ENCODE data around the gene SHC3.

SHC3 gene

GRCh38 chr9:89032173-89032572 is 146.4 kb downstream of the SHC3 start:
- Histone ChIP-seq H2AFZ (ENCODE audit: low read length, unreplicated experiment) (no peak overlapping the region), H3K36me3 (ENCODE audit: insufficient read depth, low read length) (peaks cover 11% of the 10 kb centered on the region; the same call in 1 of the 2 replicates), H3K4me3 (ENCODE audit: low read depth, low read length) (no peak overlapping the region), H3K79me2 (ENCODE audit: control insufficient read depth, insufficient read depth, low read length, unreplicated experiment) (no peaks in the 10 kb centered on the region), H3K4me1 (ENCODE audit: control insufficient read depth, insufficient read depth, low read length, unreplicated experiment) (no peaks in the 10 kb centered on the region), H3K27ac (ENCODE audit: low read depth, low read length) (no peak overlapping the region), H3K27me3 (ENCODE audit: insufficient read depth, low read length) (no peaks in the 10 kb centered on the region)

DNA sequence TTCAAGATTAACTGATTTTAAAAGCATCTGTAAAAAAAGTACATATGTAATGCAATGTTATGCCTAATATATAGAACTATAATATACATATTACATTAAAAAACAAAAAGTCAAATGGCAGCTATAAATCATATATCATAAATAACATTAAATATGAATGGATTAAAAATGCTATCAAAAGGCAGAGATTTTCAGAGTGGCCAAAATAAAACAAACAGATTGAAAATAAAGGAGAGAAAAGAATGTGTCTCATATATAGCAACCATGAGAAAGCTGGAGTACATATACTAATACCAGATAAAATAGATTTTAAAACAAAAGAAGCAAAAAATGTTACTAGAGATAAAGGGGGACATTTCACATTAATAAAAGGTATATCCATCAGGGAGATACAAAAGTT is 148.8 kb downstream of the SHC3 start:
- Histone ChIP-seq H2AFZ (ENCODE audit: low read length, unreplicated experiment) (no peak overlapping the region), H3K27ac (ENCODE audit: low read depth, low read length) (no peak overlapping the region), H3K79me2 (ENCODE audit: control insufficient read depth, insufficient read depth, low read length, unreplicated experiment) (no peaks in the 10 kb centered on the region), H3K27me3 (ENCODE audit: insufficient read depth, low read length) (no peaks in the 10 kb centered on the region), H3K4me3 (ENCODE audit: low read depth, low read length) (no peak overlapping the region), H3K4me1 (ENCODE audit: control insufficient read depth, insufficient read depth, low read length, unreplicated experiment) (no peaks in the 10 kb centered on the region), H3K36me3 (ENCODE audit: insufficient read depth, low read length) (peaks cover 11% of the 10 kb centered on the region; the same call in 1 of the 2 replicates)

DNA sequence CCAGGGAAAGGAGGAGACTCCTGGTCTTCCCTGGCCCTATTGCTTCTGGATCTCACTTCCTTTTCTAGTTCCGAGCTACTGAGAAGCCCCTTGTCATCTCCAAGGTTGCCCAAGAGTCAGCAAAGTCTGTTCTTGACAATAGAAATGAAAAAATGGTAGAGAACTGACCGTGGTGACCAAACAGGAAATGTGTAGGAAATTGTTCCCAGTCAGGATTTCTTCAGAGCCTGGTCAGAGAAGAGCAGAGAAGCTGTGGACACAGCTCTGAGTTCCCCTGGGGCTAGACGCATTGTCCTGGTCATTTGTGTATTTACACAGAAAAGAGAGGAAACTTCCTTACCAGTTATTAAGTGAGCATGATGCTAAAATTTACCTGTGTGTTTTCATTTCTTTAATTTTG is 151.7 kb downstream of the SHC3 start:
- no peak overlapping the region for H2AFZ ChIP-seq (ENCODE audit: low read length, unreplicated experiment)
- H3K4me3 ChIP-seq (ENCODE audit: low read depth, low read length): no peak overlapping the region
- no peak overlapping the region for H3K27ac ChIP-seq (ENCODE audit: low read depth, low read length)
- peaks cover 13% of the 10 kb centered on the region for H3K4me1 ChIP-seq (ENCODE audit: control insufficient read depth, insufficient read depth, low read length, unreplicated experiment)
- no peaks in the 10 kb centered on the region for H3K79me2 ChIP-seq (ENCODE audit: control insufficient read depth, insufficient read depth, low read length, unreplicated experiment)
- H3K27me3 ChIP-seq (ENCODE audit: insufficient read depth, low read length): no peaks in the 10 kb centered on the region
- peaks cover 6% of the 10 kb centered on the region; the same call in 1 of the 2 replicates for H3K36me3 ChIP-seq (ENCODE audit: insufficient read depth, low read length)

DNA sequence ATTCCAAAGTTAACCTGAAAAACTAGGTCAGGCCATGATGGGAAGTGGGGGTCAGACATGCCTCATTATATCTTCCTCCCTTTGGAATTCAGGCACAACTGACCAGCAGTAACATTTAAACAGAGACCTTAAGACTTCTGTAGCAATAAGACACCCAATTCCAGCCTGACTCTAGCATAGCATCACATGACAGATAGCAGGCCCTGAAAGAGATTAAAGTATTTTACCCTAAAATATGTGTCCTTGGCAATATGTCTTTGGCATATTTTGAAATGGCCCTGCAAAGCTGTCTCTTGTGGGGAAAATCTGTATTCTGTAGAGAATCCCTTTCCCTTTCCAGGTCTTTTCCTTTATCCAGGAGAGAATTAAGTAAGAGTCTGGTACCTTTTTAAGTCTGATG is 153.1 kb downstream of the SHC3 start:
- Histone ChIP-seq H3K27ac (ENCODE audit: low read depth, low read length) (no peak overlapping the region), H3K79me2 (ENCODE audit: control insufficient read depth, insufficient read depth, low read length, unreplicated experiment) (no peaks in the 10 kb centered on the region), H3K27me3 (ENCODE audit: insufficient read depth, low read length) (no peaks in the 10 kb centered on the region), H2AFZ (ENCODE audit: low read length, unreplicated experiment) (no peak overlapping the region), H3K36me3 (ENCODE audit: insufficient read depth, low read length) (no peaks in the 10 kb centered on the region), H3K4me3 (ENCODE audit: low read depth, low read length) (no peak overlapping the region), H3K4me1 (ENCODE audit: control insufficient read depth, insufficient read depth, low read length, unreplicated experiment) (peaks cover 25% of the 10 kb centered on the region)

DNA sequence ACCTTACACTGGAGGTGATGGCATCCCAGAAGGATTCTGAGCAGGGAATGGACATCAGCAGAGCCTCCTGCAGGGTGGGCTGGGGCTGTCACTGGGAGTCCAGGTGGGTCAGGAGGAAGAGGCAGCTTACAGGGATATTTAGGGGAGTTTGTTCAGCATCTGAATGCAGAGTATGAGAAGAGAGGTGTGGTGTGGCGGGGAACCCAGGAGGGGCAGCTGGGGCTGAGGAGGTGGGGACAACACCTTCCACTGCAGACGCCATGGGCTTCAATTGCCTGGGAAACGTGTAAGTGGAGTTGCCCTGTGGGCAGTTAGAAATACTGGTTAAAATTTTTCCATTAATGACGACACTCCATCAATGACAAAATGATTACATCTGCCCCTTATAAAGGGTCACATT is 153.9 kb downstream of the SHC3 start:
- Histone ChIP-seq H3K27me3 (ENCODE audit: insufficient read depth, low read length) (no peaks in the 10 kb centered on the region), H3K4me3 (ENCODE audit: low read depth, low read length) (no peak overlapping the region), H3K79me2 (ENCODE audit: control insufficient read depth, insufficient read depth, low read length, unreplicated experiment) (no peaks in the 10 kb centered on the region), H2AFZ (ENCODE audit: low read length, unreplicated experiment) (no peak overlapping the region), H3K4me1 (ENCODE audit: control insufficient read depth, insufficient read depth, low read length, unreplicated experiment) (peaks cover 28% of the 10 kb centered on the region), H3K27ac (ENCODE audit: low read depth, low read length) (no peak overlapping the region), H3K36me3 (ENCODE audit: insufficient read depth, low read length) (no peaks in the 10 kb centered on the region)

GRCh38 chr9:89023740-89024139 is 154.9 kb downstream of the SHC3 start:
- H3K4me1 ChIP-seq (ENCODE audit: control insufficient read depth, insufficient read depth, low read length, unreplicated experiment): peaks cover 28% of the 10 kb centered on the region
- no peaks in the 10 kb centered on the region for H3K36me3 ChIP-seq (ENCODE audit: insufficient read depth, low read length)
- H3K27me3 ChIP-seq (ENCODE audit: insufficient read depth, low read length): no peaks in the 10 kb centered on the region
- H3K4me3 ChIP-seq (ENCODE audit: low read depth, low read length): no peak overlapping the region
- H3K27ac ChIP-seq (ENCODE audit: low read depth, low read length): no peak overlapping the region
- H2AFZ ChIP-seq (ENCODE audit: low read length, unreplicated experiment): no peak overlapping the region
- H3K79me2 ChIP-seq (ENCODE audit: control insufficient read depth, insufficient read depth, low read length, unreplicated experiment): no peaks in the 10 kb centered on the region

- Histone ChIP-seq H3K36me3 (ENCODE audit: insufficient read depth, low read length) (no peaks in the 10 kb centered on the region), H3K27ac (ENCODE audit: low read depth, low read length) (peak overlapping the region; percentile 9; the same call in 1 of the 2 replicates), H3K4me1 (ENCODE audit: control insufficient read depth, insufficient read depth, low read length, unreplicated experiment) (peaks cover 28% of the 10 kb centered on the region), H2AFZ (ENCODE audit: low read length, unreplicated experiment) (no peak overlapping the region), H3K79me2 (ENCODE audit: control insufficient read depth, insufficient read depth, low read length, unreplicated experiment) (no peaks in the 10 kb centered on the region), H3K27me3 (ENCODE audit: insufficient read depth, low read length) (no peaks in the 10 kb centered on the region), H3K4me3 (ENCODE audit: low read depth, low read length) (no peak overlapping the region)
These were observed 155.7 kb downstream of the SHC3 start for GRCh38 chr9:89022902-89023301.

GRCh38 chr9:89022001-89022759 is 156.4 kb downstream of the SHC3 start:
- H3K27me3 ChIP-seq (ENCODE audit: insufficient read depth, low read length): no peaks in the 10 kb centered on the region
- H2AFZ ChIP-seq (ENCODE audit: low read length, unreplicated experiment): no peak overlapping the region
- H3K79me2 ChIP-seq (ENCODE audit: control insufficient read depth, insufficient read depth, low read length, unreplicated experiment): no peaks in the 10 kb centered on the region
- peaks cover 28% of the 10 kb centered on the region for H3K4me1 ChIP-seq (ENCODE audit: control insufficient read depth, insufficient read depth, low read length, unreplicated experiment)
- H3K4me3 ChIP-seq (ENCODE audit: low read depth, low read length): no peak overlapping the region
- H3K27ac ChIP-seq (ENCODE audit: low read depth, low read length): no peak overlapping the region
- no peaks in the 10 kb centered on the region for H3K36me3 ChIP-seq (ENCODE audit: insufficient read depth, low read length)

DNA sequence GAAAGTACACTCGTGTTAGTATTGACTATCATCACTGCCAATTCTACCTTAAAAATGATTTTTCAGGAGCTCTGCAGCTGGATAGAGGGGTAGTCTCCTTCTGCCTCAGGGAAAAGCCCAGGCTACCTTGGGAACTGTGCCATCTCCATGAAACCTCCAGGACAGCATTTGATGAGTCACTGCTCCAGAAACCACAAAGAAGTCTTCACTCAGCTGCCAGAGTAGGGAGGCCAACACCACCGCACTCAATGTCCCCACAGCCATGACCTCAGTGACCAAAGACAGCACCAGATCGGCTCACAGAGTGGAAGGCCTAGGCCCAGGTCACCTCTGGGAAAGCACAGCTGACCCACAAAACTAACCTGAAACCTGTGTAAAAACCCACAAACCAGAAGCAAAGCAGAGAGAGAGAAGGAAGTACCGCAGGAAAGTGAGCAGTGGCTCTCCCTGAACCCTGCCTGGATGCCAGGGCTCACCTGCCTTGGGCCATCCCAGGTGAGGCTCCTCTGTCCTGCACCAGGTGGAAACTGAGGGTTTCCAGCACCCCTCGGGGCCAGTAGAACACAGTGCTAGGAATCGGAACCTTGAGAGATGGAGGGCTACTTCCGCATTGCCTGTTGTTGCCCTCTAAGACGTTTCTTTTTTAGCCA is 157.3 kb downstream of the SHC3 start:
- Histone ChIP-seq H3K27me3 (ENCODE audit: insufficient read depth, low read length) (no peaks in the 10 kb centered on the region), H3K27ac (ENCODE audit: low read depth, low read length) (no peak overlapping the region), H3K36me3 (ENCODE audit: insufficient read depth, low read length) (no peaks in the 10 kb centered on the region), H3K4me1 (ENCODE audit: control insufficient read depth, insufficient read depth, low read length, unreplicated experiment) (peaks cover 28% of the 10 kb centered on the region), H2AFZ (ENCODE audit: low read length, unreplicated experiment) (no peak overlapping the region), H3K79me2 (ENCODE audit: control insufficient read depth, insufficient read depth, low read length, unreplicated experiment) (no peaks in the 10 kb centered on the region), H3K4me3 (ENCODE audit: low read depth, low read length) (no peak overlapping the region)

DNA sequence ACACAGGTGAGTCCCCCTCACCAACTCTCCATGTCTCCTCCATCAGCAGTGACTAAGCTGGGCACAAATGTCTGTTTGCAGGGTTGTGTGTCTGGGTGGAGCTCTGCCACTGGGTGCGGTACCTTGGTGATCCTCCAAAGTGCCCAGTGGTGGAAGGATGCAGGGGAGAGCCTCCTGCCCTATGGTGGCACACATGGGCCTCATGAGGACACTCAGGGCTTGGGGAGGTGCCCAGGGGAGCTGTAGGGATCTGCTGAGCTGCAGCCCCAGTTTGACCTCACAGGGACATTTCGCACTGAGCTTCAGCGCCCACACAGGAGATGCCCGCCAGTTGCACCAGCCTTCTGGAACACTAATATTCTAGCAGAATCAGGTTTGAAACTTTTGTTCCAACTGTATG is 157.9 kb downstream of the SHC3 start:
- no peaks in the 10 kb centered on the region for H3K27me3 ChIP-seq (ENCODE audit: insufficient read depth, low read length)
- H3K4me3 ChIP-seq (ENCODE audit: low read depth, low read length): no peak overlapping the region
- no peaks in the 10 kb centered on the region for H3K36me3 ChIP-seq (ENCODE audit: insufficient read depth, low read length)
- H3K27ac ChIP-seq (ENCODE audit: low read depth, low read length): no peak overlapping the region
- peaks cover 28% of the 10 kb centered on the region for H3K4me1 ChIP-seq (ENCODE audit: control insufficient read depth, insufficient read depth, low read length, unreplicated experiment)
- H3K79me2 ChIP-seq (ENCODE audit: control insufficient read depth, insufficient read depth, low read length, unreplicated experiment): no peaks in the 10 kb centered on the region
- H2AFZ ChIP-seq (ENCODE audit: low read length, unreplicated experiment): no peak overlapping the region

DNA sequence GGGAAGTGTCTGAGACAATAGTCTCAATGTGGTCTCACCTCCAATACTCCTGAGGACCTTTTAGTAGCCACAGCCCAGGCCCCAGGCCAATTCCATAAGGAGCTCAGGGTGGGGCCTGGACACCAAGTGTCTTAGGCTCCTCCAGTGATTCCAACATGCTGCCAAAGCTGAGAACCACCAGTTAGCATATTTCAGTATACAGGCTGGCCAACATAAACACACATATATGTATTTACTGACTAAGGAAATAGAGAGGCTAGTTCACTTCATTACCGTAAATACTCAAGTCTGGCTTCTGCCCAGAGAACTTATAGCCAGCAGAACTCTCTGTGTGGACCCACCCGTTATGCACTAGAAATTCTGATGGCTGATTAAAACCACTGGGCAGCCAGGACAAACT is 163.3 kb downstream of the SHC3 start:
- no peaks in the 10 kb centered on the region for H3K79me2 ChIP-seq (ENCODE audit: control insufficient read depth, insufficient read depth, low read length, unreplicated experiment)
- no peak overlapping the region for H3K4me3 ChIP-seq (ENCODE audit: low read depth, low read length)
- no peaks in the 10 kb centered on the region; the same call in 1 of the 2 replicates for H3K36me3 ChIP-seq (ENCODE audit: insufficient read depth, low read length)
- H3K27me3 ChIP-seq (ENCODE audit: insufficient read depth, low read length): no peaks in the 10 kb centered on the region
- H3K27ac ChIP-seq (ENCODE audit: low read depth, low read length): no peak overlapping the region
- no peak overlapping the region for H2AFZ ChIP-seq (ENCODE audit: low read length, unreplicated experiment)
- H3K4me1 ChIP-seq (ENCODE audit: control insufficient read depth, insufficient read depth, low read length, unreplicated experiment): peaks cover under 1% of the 10 kb centered on the region
